HG03558 (cell line): ENCODE data around the gene CRTAC1.

Experiments used
- ATAC-seq: cut with Tn5 transposase; IDR thresholded peaks from one replicate; pipeline ENCODE4 v1.9.1; 2021; ENCODE audit warnings: moderate number of reproducible peaks; ENCODE audit not compliant: unreplicated experiment; ENCODE audit errors: extremely low read depth

Gene CRTAC1

DNA sequence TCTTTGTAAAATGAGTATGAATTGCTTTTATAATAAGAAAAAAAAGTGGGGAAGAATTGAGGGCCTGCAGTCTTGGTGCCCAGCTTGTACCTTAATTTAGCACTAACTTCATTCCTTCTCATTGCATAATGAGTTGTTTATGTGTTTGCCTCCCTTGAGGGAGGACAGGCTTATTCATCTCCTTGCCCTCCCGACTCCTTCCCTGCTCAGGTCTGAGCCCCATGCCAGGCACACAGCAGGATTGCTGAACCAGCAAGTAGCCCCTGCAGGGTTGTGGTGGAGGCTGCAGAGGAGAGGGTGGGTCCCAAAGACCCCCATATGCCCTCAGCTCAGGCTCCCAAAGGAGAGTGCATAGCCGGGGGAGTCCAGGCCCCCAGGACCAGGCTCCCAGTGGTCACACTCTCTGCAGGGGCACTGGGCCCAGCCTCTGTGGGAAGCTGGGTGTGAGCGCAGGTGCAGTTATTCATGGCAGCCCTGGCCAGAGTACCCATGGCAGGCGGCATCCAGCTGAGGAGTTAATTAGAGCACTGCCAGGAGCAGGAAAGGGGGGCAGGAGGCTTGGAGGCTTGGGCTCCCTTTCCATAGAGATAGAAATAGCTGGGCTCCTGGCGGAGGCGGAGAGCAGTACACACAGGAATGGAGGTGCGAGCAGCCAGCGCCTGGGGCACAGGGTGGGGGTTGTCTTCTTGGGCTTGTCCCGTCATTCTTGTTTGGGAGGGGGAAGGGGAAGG lies 208.9 kb downstream of the CRTAC1 start:
- no peak for ATAC-seq

DNA sequence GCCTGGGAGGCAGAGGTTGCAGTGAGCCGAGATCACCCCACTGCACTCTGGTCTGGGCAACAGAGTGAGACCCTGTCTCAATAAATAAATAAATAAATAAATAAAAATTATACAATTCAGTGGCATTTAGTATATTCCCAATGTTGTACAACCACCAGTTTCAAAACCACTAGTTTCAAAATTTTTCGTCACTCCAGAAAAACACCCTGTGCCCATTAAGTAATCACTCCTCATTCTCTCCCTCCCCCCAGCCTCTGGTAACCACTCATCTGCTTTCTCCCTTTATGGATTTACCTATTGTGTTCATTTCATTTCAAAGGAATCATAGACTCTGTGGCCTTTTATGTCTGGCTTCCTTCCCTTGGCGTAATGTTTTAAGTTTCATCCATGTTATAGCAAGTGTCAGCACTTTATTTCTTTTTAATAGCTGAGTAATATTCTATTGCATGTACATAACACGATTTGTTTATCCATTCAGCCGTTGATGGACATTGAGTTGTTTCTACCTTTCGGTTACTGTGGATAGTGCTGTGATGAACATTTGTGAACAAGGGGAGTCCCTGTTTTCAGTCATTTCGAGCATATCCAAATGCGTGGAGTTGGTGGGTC lies 210.2 kb downstream of the CRTAC1 start:
- ATAC-seq, result no peak

DNA sequence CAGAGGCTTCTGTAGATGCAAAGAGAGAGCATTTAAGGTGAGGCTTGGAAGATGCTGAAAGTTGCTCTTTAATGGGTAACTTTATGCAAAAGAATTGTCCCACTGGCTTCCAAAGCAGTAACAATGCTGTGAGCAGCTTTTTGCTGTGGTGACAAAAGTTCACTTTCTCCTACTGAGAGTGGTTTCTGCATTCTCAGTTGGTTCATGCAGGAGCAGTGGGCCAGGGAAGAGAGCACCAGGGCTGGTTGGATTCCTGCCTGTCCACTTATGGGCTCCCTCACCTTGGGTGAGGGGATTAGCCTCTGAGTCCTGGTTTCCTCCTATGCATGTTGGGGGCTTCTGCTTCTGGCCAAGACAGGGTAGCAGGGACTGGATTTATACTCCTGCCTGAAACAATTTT lies 211.8 kb downstream of the CRTAC1 start:
- ATAC-seq, result no peak

DNA sequence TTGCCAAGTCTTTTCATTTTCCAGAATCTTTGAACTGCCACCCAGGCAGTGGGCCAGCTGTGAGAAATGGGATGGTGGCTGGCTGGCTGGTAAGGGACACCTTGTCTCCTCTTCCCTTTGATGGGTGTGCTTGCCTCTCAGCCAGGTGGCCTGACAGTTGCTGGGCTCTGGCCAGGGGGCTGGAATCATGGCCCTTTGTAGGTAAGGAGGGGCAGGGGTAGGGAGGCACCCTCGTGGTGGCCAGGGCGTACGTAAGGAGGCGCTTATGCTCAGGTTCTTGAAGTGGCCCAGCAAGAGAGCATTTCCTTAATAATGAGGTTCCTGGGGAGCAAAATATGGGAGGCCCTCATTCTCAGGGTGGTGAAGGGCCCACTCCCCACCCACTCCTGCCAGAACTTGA lies 213.8 kb downstream of the CRTAC1 start:
- no peak for ATAC-seq
